ENCODE data around the gene PCGF2. TPM values are rescaled to one million over a fixed set of nuclear protein-coding genes. Genes with fewer than 3 reads are reported as not detected.

The PCGF2 gene
- total RNA-seq, 1 donor from 2014 or later: 3.2 TPM

DNA sequence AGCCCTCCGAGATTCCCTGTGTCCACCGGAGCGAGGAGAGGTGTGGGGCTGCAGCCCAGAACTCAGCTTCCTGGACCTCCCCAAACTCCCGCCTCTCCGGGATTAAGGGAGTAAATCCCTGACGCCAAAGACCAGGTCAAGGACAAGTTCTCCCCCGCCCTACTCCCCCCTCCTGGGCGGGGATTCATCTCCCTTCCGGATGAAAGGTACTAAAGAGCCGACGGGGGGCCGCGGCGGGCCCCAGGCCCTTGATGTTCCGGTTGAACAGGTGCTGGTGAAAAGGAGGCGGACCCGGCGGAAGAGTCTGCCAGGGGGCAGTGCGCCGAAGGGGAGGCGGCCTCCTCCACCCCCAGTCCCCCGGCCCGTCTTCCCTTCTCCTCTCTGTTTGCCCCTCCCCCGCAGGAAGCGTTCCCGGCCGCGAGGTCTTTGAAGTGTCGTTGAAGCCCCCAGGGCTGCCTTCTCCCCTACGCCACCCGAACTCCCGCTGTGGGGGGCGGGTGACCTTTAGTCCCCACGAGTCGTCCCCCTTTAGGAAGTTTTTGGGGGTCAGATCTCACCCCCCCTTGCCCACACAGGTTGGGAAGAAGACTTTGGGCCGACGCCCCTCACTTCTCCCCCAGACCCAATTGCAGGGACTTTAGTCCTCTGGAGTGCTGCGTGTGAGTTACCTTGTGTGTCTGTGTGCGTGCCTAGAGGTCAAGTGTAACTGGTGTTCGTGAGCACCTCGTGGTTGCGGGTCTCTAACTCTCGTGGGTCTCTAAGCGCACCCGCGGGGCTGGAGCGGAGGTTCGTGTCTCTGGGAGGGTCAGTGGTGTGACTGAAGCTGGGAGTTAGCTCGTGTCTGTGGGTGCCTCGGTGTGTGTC is 44.2 kb downstream of the PCGF2 start:
- DNase-seq (ENCODE audit: low read depth in 2 of 2): peak in 1 of 2 donors; percentile 44

DNA sequence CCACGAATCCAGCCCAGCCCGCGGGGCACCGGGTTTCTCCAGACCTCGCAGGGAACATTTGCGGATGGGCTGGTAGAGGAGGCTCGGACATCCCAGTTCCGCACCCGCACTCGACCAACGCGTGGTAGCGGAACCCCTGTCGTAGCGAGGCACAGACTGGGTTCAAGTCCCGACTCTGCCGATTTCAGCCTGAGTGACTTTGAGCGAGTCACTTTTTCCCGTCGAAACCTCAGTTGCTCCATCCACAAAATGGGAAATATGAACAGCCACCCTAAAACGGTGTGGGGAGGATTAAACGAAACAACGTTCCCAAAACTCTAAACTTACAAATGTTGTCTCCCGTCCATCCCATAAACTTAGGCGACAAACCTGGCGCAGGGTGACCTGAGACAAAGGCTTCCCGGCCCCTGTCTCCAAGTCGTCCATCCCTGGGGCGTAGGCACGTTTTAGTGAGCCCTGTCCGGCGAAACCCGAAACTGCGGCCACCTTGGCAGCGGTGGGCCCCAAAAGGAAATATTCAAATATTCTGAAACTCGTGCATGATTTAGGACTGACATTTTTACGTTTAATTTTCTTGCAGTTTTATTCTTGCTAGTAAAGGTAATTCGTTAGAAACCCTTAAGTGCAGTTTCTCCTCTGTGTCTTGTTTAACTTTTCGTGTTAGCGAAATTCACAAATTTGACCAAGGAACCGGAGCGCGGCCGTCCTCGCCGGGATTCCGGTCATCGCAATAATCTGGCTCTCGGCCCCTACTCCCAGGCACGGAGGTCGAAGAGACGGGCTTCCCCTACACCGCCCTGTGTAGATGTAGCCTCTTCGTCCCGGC is 45.0 kb downstream of the PCGF2 start:
- no peak for DNase-seq (ENCODE audit: low read depth in 2 of 2)

DNA sequence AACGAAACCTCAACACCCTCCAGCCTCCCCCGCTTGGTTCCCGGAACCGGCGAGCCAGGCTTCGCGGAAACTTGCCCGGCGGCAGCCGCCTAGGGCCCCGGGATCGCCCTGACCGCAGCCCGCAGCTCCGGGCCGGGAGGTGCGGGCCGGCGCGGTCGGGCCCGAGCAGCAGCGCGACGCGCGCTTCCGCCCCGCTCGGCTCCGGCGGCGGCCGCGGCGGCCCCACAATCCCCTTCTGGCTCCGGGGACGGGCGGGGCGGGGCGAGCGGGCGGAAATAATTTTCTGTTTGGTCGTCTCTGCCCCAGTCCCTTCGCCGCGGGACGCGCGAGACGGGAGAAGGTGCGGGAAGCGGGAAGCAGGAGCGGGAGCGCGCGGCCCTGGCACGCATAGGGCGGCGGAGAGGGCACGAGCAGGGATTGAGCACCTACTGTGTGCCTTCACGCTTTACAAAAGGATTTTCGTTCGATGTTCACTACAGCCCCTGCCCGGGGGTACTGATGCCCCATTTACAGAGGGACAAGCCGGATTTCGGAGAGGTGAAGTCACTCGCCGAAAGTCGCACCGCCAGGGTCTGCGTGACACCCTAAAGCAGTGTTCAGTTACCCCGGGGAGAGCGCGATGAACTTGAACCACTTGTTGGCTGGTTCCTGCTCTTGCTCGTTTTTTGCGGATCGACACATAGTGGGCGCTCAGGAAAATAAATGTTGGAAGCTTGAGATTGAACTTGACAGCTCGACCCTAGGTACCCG is 45.8 kb downstream of the PCGF2 start:
- DNase-seq (ENCODE audit: low read depth in 2 of 2): peak; percentile 52 to 86

DNA sequence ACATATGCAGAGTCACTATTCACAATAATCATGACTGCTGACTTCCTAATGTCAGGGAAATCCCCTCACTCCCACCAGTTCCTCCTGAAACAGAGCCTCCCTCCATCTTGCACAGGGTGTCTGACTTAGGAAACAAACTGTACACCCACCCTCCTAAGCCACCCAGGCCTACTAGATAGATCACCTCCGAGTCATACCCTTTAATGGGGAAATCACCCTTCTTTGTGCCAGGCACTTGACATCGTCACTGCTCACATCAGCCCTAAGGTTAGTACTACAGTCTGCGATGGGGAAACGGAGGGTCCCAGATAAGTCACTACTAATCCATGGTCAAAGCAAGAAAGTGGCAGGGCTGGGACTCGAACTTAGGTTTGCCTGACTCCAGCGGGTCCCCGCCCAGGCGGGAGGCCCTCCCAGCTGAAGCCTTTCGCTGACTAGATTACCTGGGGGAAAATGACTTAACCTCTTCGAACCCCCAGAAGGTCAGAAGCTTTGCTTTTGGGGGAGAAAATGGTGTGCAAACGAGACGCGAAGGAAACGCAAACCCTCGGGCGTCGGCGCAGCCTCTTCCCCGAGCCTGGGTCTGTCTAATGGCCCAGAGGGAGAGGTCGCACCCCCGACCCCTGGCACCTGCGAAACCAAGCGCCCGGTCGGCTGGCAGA is 46.5 kb downstream of the PCGF2 start:
- DNase-seq (ENCODE audit: low read depth in 2 of 2): peak in 1 of 2 donors; percentile 41

DNA sequence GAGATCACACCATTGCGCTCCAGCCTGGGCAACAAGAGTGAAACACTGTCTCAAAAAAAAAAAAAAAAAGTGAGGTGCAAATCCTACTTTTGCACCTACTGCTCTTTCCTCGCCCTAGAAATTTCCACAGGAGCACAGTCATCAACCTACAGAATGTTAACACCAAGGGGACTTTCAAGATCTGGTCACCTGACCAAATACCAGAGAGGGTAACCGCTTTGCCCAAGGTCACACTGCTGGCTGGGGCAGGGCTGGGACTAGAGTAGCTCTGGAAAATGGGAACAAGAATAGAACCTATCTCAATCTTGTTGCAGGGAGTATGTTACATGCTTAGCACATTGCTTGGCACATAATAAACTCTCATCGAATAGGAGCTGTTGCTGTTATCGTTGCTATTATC is 49.4 kb downstream of the PCGF2 start:
- no peak for DNase-seq (ENCODE audit: low read depth in 2 of 2)

DNA sequence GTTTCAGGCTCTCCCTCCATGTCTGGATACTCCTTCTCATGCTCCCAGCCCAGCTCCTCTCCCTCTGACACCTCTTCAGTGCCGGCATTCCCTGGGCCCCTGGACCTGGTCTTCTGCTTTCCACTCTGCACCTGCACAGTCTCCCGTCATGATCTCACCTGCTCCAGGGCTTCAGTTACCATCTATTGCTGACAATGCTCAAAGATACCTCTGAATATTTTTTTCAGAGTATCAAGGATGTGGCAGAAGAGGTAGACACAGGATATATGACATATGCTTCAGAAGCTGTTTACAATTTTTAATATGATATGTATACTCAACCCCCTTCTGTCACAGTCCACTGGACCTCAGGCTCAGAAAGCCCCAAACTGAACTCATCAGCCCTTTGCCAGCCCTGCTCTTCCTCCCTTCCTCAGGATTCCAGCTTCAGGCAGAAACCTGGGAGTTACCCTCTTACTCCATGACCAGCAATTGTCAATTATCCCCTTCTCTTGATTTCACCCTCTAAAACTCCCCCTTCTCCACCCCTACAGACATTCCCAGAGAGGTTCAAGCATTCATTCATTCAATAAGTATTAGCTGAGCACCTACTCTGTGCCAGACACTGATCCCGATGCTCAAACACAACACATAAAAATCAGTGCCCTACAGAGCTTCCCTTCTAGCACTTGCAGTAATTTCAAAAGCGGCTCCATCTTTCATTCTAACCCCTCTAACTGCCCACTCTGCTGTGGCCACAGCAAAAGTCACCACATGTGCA is 50.9 kb downstream of the PCGF2 start:
- DNase-seq (ENCODE audit: low read depth in 2 of 2): no peak

DNA sequence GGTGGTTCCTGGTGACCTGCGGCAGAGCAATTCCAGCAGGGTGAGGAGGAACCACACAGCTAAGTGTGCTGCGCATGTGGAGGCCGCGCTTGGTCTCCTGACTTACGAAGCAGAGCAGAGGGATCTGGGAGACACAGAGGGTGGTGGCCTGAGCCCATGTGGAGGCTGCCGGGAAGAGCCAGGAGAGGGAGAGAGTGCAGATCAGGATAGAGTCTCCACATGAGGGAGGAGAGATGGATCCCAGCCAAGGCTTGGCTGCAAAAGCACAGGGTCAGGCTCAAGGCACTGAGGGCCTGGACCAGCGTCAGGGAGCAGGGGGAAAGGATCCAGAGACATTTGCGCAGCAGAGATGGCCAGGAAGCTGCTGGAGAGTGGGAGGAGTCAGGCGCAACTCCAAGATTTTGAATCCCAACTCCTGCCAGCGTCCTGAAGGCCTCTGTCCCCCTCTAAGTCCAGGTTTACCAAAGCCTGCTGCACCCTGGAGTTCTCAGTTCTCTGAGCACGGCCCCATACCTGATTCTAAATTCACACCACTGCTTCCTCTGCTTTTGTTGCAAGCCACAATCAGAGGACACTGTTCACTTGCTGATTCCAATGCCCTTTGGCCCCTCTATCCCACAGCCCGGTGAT is 54.3 kb downstream of the PCGF2 start:
- DNase-seq (ENCODE audit: low read depth in 2 of 2): no peak

DNA sequence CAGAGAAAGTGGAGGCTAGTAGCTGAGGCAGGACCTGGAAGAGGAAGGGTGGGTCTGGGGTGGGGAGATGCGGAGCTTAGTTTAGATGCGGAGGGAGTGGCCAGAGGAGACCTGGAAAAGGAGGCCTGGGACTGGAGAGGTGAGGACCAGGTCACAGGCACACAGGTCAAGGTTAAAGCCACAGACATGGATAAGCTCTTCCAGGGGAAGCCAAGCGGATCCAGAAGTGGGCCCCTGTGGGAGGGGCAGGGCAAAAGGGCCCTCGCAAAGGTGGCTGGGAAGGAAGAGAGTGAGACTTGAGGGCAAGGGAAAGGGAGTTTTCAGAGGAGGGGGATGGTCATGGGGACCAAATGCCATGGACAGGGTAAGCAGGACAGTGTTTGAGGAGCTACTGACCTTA is 57.0 kb downstream of the PCGF2 start:
- DNase-seq (ENCODE audit: low read depth in 2 of 2): no peak

DNA sequence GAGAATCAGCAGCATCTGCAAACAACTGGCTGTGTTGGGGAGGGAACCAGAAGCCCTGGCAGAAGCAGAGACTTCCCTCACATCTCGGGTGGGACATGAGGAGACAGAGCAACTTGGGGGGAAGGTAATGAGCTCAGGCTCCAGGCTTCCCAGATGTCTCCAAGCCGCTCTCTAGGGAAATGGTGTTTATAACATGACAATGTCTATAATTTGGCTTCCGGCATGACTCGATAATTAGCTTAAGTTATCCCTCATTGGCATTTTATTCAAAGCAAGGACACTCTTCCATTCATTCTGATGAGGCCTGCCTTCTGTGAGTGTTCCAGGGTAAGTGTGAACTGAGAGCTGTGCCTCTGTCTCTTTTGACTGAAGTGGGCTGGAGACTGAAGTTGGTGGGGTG is 57.8 kb downstream of the PCGF2 start:
- DNase-seq (ENCODE audit: low read depth in 2 of 2): no peak

DNA sequence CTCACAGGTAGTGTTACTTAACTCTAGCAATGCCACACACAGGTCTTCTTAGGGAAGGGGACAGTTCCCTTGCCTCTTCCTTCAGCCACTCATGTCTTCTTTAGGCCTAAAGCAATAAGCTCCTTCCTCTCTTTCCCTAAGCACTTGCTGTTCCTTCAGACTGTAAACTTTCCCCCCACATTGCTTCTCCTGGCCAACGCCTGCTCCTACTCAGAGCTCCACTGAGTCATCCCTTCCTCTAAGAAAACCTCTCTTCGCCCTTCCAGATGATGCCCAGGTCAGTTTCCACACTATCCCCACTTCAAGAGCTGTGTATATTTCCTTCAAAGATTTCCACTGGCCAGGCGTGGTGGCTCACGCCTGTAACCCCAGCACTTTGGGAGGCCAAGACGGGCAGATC is 60.9 kb downstream of the PCGF2 start:
- peak in 1 of 2 donors; percentile 43 for DNase-seq (ENCODE audit: low read depth in 2 of 2)

DNA sequence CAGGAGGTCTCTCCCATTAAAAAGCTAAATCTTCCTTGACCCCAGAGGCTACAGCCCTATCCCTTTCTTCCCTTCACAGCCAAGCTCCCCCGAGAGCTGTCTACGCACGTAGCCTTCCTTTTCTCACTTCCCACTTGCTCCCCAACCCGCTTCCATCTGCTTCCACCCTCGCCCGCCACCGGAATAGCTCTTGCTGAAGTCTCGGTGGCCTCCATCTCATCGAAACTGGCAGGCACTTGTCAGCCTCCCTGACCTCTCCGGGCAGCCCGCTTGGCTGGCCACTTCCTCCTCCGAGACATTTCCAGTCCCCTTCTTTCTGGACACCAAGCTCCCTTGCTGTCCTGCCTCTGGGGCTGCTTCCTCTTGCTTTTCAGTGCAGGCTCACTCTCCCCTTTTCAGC is 62.6 kb downstream of the PCGF2 start:
- no peak for DNase-seq (ENCODE audit: low read depth in 2 of 2)

Other genes with a start within 250 kb of the PCGF2 start
- under 0.01 TPM in 2 replicates for gene SRCIN1, start 142.4 kb downstream of the PCGF2 start, total RNA-seq
- 0.76 and 0.90 TPM in 2 replicates for gene EPOP, start 73.4 kb downstream of the PCGF2 start, total RNA-seq
- 12.2 and 16.7 TPM in 2 replicates for gene MLLT6, start 43.1 kb downstream of the PCGF2 start, total RNA-seq
- gene CISD3, start 18.0 kb downstream of the PCGF2 start, total RNA-seq: 2.7 and 3.7 TPM in 2 replicates
- 379 and 507 TPM in 2 replicates for gene PSMB3, start 4.4 kb upstream of the PCGF2 start, total RNA-seq
- 26.8 and 41.1 TPM in 2 replicates for gene PIP4K2B, start 51.2 kb upstream of the PCGF2 start, total RNA-seq
- 5.8 and 8.7 TPM in 2 replicates for gene CWC25, start 77.0 kb upstream of the PCGF2 start, total RNA-seq
- 1,151 and 1,302 TPM in 2 replicates for gene RPL23, start 105.4 kb upstream of the PCGF2 start, total RNA-seq
- gene LASP1, start 121.7 kb upstream of the PCGF2 start, total RNA-seq: 57.1 and 80.4 TPM in 2 replicates
- gene FBXO47, start 219.1 kb upstream of the PCGF2 start, total RNA-seq: under 0.01 TPM in 1 of 2 replicates, not detected in the other